Ovary (tissue), 3 donors: ENCODE measurements around the gene LENEP.

Experiments used
- EP300 ChIP-seq: sonication (generic); formaldehyde crosslinking; IDR thresholded peaks from one replicate; pipeline ENCODE4 v1.6.1; 2017; ENCODE audit warnings: antibody characterized with exemption
- POLR2A ChIP-seq: fragments of 450-650 bp; IDR thresholded peaks from one replicate; pipeline ENCODE4 v1.6.1; 2017; ENCODE audit warnings: antibody characterized with exemption, mild to moderate bottlenecking, moderate library complexity
- TF ChIP-seq, protein P1 (sequence below), 3 donors: fragments of 450-650 bp in 2 of 3; fragments of 200-600 bp in 1 of 3; IDR thresholded peaks; one replicate each; pipeline versions ENCODE4 v1.5.1 to v1.8.0; 2016 to 2022; ENCODE audit warnings: antibody characterized with exemption in 3 of 3, mild to moderate bottlenecking in 1 of 3
- donor health status: DM: no; HTN: no; CAD: no.

DNA sequence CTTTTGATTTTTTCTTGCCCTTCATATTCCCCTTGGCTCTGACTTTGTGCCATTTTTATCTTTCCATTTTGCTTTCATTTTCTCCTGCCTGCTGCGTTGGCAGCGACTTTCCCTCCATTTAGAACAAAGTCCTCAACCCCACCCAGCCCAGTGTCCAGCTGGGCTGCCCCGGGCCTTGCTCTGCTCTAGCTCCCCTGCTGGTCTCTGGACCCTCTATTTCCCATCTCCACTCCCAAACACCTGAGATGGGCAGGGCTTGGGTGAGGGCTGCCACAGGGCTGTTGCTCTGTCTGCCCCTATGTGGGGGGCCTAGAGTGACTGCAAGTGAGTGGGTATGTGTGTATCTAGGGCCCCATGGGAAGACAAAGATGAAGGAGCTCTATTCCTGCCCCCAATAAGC, 50.4 kb downstream of the LENEP start:
- TF ChIP-seq, protein P1, sequence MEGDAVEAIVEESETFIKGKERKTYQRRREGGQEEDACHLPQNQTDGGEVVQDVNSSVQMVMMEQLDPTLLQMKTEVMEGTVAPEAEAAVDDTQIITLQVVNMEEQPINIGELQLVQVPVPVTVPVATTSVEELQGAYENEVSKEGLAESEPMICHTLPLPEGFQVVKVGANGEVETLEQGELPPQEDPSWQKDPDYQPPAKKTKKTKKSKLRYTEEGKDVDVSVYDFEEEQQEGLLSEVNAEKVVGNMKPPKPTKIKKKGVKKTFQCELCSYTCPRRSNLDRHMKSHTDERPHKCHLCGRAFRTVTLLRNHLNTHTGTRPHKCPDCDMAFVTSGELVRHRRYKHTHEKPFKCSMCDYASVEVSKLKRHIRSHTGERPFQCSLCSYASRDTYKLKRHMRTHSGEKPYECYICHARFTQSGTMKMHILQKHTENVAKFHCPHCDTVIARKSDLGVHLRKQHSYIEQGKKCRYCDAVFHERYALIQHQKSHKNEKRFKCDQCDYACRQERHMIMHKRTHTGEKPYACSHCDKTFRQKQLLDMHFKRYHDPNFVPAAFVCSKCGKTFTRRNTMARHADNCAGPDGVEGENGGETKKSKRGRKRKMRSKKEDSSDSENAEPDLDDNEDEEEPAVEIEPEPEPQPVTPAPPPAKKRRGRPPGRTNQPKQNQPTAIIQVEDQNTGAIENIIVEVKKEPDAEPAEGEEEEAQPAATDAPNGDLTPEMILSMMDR (IDR thresholded peaks at IDR 0.05), result no peak
- no peak for TF ChIP-seq EP300
- TF ChIP-seq POLR2A, result no peak
